Measurements from ENCODE around the gene HSPA9.

Gene HSPA9

GRCh38 chr5:138549414-138549813 lies 25.8 kb downstream of the HSPA9 start:
- TF ChIP-seq, protein P1, sequence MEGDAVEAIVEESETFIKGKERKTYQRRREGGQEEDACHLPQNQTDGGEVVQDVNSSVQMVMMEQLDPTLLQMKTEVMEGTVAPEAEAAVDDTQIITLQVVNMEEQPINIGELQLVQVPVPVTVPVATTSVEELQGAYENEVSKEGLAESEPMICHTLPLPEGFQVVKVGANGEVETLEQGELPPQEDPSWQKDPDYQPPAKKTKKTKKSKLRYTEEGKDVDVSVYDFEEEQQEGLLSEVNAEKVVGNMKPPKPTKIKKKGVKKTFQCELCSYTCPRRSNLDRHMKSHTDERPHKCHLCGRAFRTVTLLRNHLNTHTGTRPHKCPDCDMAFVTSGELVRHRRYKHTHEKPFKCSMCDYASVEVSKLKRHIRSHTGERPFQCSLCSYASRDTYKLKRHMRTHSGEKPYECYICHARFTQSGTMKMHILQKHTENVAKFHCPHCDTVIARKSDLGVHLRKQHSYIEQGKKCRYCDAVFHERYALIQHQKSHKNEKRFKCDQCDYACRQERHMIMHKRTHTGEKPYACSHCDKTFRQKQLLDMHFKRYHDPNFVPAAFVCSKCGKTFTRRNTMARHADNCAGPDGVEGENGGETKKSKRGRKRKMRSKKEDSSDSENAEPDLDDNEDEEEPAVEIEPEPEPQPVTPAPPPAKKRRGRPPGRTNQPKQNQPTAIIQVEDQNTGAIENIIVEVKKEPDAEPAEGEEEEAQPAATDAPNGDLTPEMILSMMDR (IDR thresholded peaks at IDR 0.05; ENCODE audit: borderline replicate concordance, insufficient read depth, low read depth, low read length): no peak
- H3K4me3 ChIP-seq (ENCODE audit: low read depth, low read length): no peak overlapping the region

- no peak overlapping the region for H3K4me3 ChIP-seq (ENCODE audit: low read depth, low read length)
- TF ChIP-seq, protein P1 (IDR thresholded peaks at IDR 0.05; ENCODE audit: borderline replicate concordance, insufficient read depth, low read depth, low read length): no peak
Measured at GRCh38 chr5:138545919-138546562, 29.2 kb downstream of the HSPA9 start.

DNA sequence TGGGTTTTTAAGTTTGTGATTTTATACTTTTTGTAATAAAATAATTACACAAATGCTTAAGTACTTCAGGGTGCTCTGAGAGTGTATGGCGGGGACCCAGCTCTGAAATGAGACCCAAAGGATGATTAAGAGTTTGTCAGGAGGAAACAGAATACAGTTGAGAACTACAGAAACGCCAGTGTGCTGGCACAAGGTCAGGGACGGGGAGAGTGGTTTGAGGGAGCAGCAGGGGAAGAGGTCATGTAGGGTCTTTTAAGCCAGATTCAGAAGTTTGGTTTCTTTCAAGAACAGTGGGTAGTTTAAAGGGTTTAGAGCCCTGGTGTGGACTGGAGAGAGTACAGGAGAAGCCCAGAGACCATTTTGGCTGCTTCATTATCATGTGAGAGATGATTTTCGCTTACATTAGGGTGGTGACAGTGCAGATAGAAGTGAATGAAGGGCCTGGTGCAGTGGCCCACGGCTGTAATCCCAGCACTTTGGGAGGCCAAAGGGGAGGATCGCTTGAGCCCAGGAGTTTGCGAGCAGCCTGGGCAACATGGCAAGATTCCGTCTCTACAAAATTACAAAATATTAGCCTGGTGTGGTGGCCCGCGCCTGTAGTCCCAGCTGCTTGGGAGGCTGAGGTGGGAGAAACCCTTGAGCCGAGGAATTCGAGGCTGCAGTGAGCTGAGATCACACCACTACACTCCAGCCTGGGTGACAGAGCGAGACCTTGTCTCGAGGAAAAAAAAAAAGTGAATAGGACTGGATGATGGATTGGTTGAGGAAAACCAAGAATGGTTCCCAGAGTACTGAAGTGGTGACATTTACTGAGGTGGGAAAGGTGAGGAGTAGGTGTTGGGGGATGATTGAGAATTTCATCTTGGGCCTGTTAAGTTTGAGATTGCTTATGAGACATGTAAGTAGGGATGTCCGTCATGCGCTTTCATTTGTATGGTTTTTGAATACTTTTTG lies 30.7 kb downstream of the HSPA9 start:
- peak overlapping the region; percentile 90 for H3K4me3 ChIP-seq (ENCODE audit: low read depth, low read length)
- TF ChIP-seq, protein P1 (IDR thresholded peaks at IDR 0.05; ENCODE audit: borderline replicate concordance, insufficient read depth, low read depth, low read length): no peak

GRCh38 chr5:138543730-138544104 lies 31.5 kb downstream of the HSPA9 start:
- H3K4me3 ChIP-seq (ENCODE audit: low read depth, low read length): peak overlapping the region; percentile 90
- TF ChIP-seq, protein P1 (IDR thresholded peaks at IDR 0.05; ENCODE audit: borderline replicate concordance, insufficient read depth, low read depth, low read length): no peak

GRCh38 chr5:138542956-138543729 lies 32.1 kb downstream of the HSPA9 start, which contains the start of gene ETF1:
ETF1 (minus strand) TSS chr5:138543236; CDS start chr5:138542918, 318 bp downstream.
- H3K4me3 ChIP-seq (ENCODE audit: low read depth, low read length): peak within 1 kb of the TSS; percentile 93
- TF ChIP-seq, protein P1 (IDR thresholded peaks at IDR 0.05; ENCODE audit: borderline replicate concordance, insufficient read depth, low read depth, low read length): no peak

DNA sequence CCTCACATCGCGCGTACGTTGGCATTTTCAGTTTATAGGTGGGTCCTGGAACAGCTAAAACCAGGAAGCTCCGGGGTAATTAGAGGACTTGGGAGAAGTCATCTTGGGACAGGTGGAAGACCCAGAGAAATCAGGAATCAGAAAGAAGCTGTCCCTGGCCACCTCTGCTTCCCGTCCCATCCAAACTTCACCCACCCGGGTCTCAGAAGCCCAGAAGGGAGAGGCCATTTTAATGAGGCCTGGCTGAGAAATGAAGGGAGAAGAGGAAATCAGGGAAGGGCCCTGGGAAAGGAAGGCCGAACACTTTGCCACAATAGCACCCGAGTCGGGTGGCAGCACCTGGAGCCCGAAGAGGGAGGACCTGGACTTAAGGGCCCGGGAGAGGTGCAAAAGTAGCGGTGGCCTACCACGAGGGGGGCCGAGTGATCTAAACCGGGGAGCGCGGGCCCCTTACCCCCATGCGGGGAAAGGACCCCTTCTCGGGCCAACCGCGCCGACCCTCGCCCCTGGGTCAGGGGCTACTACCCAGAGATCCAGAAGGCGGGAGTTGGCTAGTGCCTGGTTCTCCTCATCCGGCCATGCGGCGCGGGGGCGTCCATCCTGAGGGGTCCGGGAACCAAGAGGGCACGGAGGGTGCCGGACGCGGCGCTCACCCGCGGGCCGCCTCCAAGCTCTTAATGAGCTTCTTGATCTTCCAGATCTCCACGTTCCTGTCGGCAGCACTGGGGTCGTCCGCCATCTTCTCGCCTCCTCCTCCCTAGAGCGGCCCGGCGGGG lies 32.8 kb downstream of the HSPA9 start:
- H3K4me3 ChIP-seq (ENCODE audit: low read depth, low read length): peak overlapping the region; percentile 93
- TF ChIP-seq, protein P1 (IDR thresholded peaks at IDR 0.05; ENCODE audit: borderline replicate concordance, insufficient read depth, low read depth, low read length): no peak

Measured in GM12875 (cell line).